ENCODE results near the gene PIK3R5. TPM values are rescaled to one million over a fixed set of nuclear protein-coding genes. Genes with fewer than 3 reads are reported as not detected.

PIK3R5 gene
- polyA plus RNA-seq, 1 experiment, result 0.02 TPM

DNA sequence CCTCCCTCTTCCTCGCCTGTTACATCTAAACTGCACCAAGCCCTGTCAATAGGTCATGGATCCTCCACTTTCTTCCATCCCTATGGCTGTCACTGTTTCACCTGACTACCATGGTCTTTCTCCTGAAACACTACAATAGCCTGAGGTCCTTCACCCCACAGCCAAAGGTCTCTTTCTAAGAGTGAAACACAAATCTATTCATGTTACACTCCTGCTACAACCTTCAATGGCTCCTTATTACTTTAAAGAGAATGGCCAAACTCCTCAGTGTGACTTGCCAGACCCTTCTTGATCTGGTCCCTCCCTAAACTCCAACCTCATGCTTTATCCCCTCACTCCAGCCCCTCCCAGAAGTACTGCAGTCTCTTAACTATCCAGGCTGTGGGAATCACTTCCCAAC, 97.4 kb downstream of the PIK3R5 start:
- CTCF ChIA-PET, result no interaction called here

DNA sequence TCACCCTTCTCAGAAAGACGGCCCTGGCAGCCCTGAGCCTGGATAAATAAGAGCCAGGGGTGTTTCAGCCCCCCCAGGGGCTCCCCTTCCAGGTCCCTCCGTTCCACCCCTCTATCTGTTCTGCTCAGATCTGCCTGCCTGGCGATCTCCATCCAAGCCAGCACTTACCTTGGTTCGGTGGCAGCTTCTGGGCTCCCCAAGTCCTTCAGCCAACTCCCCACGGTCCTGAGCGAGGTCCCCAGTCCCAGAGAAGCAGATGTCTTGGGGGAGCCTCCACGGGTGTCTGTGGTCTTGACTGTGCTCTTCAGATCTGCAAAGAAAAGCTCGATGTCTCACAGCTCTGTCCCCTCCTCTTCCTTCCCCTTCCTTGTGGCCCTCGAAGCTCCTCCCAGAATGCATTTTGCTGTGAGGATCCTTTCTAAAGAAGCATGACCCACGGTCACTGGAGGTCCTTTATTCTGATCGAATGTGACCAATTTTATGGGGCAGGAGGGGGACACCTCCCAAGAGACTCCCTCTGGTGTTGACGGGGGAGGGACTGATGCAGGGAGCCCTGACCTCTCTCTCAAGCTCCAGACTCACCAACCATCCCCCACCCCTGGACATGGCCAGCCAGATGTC, 98.0 kb downstream of the PIK3R5 start, which contains the start of gene PIK3R6:
Gene PIK3R6 (minus strand): TSS at position 314 of the 621 bp plus-strand sequence. CDS start 17,880 bp downstream, outside the sequence.
- no peak for DNase-seq (ENCODE audit: low read depth)
- Histone ChIP-seq H3K27me3 (ENCODE audit: control insufficient read depth, insufficient read depth, low read length) (no peaks in the 10 kb centered on the region; the same call in 1 of the 2 replicates), H3K36me3 (ENCODE audit: control insufficient read depth, insufficient read depth, low read length) (no peaks in the 10 kb centered on the region), H3K4me3 (ENCODE audit: low read depth, low read length) (no peak within 1 kb of the TSS)
- TF ChIP-seq, protein P1, sequence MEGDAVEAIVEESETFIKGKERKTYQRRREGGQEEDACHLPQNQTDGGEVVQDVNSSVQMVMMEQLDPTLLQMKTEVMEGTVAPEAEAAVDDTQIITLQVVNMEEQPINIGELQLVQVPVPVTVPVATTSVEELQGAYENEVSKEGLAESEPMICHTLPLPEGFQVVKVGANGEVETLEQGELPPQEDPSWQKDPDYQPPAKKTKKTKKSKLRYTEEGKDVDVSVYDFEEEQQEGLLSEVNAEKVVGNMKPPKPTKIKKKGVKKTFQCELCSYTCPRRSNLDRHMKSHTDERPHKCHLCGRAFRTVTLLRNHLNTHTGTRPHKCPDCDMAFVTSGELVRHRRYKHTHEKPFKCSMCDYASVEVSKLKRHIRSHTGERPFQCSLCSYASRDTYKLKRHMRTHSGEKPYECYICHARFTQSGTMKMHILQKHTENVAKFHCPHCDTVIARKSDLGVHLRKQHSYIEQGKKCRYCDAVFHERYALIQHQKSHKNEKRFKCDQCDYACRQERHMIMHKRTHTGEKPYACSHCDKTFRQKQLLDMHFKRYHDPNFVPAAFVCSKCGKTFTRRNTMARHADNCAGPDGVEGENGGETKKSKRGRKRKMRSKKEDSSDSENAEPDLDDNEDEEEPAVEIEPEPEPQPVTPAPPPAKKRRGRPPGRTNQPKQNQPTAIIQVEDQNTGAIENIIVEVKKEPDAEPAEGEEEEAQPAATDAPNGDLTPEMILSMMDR (IDR thresholded peaks at IDR 0.05; ENCODE audit: insufficient read depth, low read depth, low read length), result no peak
- CTCF ChIA-PET, result no interaction called here
- POLR2A ChIA-PET, result no interaction called here

More for the DNA sequence above, 97.4 kb downstream of the PIK3R5 start:
- Histone ChIP-seq H3K27me3 (ENCODE audit: control insufficient read depth, insufficient read depth, low read length) (no peaks in the 10 kb centered on the region; the same call in 1 of the 2 replicates), H3K4me3 (ENCODE audit: low read depth, low read length) (no peak overlapping the region), H3K36me3 (ENCODE audit: control insufficient read depth, insufficient read depth, low read length) (no peaks in the 10 kb centered on the region)
- POLR2A ChIA-PET, result no interaction called here
- TF ChIP-seq, protein P1 (IDR thresholded peaks at IDR 0.05; ENCODE audit: insufficient read depth, low read depth, low read length), result no peak
- DNase-seq (ENCODE audit: low read depth), result no peak

DNA sequence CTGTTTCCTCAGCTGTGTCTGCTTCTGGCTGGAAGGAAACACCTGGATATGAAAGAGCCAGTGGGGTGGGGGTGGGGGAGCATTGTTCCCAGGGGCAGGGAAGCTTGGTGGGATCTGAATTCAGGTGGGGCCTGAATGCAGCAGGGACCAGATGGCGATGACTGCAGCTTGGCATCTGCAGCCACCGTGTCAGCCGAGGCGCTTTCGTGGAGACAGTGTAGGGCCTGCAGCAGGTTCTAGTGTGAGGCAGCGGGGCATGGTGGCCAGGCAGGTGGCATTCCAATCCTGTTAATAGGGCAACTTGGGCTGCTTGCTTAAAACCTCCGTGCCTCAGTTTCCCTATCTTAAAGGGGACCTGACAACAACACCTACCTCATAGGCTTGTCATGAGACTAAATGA, 99.7 kb downstream of the PIK3R5 start:
- no peaks in the 10 kb centered on the region for H3K27me3 ChIP-seq (ENCODE audit: control insufficient read depth, insufficient read depth, low read length)
- DNase-seq (ENCODE audit: low read depth), result no peak
- no peaks in the 10 kb centered on the region for H3K36me3 ChIP-seq (ENCODE audit: control insufficient read depth, insufficient read depth, low read length)
- ChIA-PET POLR2A (no interaction called here), CTCF (no interaction called here)
- no peak overlapping the region for H3K4me3 ChIP-seq (ENCODE audit: low read depth, low read length)
- TF ChIP-seq, protein P1 (IDR thresholded peaks at IDR 0.05; ENCODE audit: insufficient read depth, low read depth, low read length), result no peak

DNA sequence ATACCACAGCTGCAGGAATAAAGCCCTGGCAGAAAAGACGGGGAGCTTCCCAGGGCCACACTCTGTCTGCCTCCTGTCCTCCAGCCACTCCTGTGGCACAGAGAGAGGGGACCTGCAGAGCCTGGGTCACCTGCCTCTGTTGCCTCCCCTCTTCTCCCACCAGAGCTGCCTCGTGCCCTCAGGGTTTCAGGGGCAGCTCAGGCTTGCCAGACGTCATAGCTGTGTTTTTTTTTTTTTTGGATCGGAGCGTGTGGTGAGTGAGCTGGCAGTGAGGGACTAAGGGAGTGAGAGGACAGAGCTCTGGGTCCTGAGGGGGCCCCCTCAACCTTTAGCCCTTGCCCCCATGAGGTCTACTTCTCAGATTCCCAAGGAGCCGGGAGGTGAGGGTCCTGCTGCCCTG, 100.1 kb downstream of the PIK3R5 start:
- TF ChIP-seq, protein P1 (IDR thresholded peaks at IDR 0.05; ENCODE audit: insufficient read depth, low read depth, low read length), result no peak

DNA sequence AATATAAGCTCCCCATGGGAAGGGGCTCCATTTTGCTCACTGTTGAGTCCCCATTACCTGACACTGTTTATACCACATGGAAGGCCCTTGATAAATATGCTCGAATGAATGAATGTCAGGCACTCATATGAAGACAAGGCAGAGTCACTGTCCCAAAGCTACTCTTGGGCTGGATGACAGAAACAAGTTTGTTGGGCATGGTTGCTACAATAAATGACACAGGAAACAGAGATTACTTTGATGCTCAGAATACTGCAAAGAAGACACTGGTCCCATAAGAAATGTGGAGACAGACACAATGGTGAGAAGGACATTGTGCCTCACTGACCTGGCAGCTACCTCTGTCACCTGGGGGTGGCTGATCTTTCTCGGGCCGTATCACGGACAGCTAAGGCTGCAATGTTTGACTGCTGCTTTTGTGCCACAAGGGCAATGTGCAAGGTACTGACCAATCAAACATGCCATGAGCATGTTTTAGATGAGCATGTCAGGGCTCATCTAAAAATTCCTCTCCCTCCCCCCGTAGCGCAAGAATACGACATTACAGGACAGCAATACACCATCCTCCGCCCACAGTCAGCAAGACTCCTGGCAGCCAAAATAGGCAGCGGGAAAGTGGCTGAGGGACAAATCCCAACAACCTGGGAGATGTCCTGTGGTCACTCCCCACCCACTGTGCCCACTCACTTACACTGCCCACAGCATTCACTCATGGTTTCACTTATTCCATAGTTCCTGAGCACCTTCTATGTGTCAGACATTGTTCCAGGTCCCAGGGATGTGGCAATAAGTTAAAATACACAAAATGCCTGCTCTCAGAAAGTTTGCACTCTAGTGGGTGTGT, 103.1 kb downstream of the PIK3R5 start:
- TF ChIP-seq, protein P1 (IDR thresholded peaks at IDR 0.05; ENCODE audit: insufficient read depth, low read depth, low read length), result no peak
- H3K36me3 ChIP-seq (ENCODE audit: control insufficient read depth, insufficient read depth, low read length), result no peaks in the 10 kb centered on the region
- DNase-seq (ENCODE audit: low read depth), result no peak
- no peak overlapping the region for H3K4me3 ChIP-seq (ENCODE audit: low read depth, low read length)
- ChIA-PET POLR2A (no interaction called here), CTCF (no interaction called here)
- H3K27me3 ChIP-seq (ENCODE audit: control insufficient read depth, insufficient read depth, low read length), result no peaks in the 10 kb centered on the region

More for the DNA sequence above, 100.1 kb downstream of the PIK3R5 start:
- Histone ChIP-seq H3K27me3 (ENCODE audit: control insufficient read depth, insufficient read depth, low read length) (no peaks in the 10 kb centered on the region), H3K36me3 (ENCODE audit: control insufficient read depth, insufficient read depth, low read length) (no peaks in the 10 kb centered on the region), H3K4me3 (ENCODE audit: low read depth, low read length) (no peak overlapping the region)
- POLR2A ChIA-PET, result no interaction called here
- CTCF ChIA-PET, result no interaction called here
- no peak for DNase-seq (ENCODE audit: low read depth)
